GM23248 (cell line): Measurements from ENCODE around the gene C1QTNF3. TPM values are rescaled to one million over a fixed set of nuclear protein-coding genes. Genes with fewer than 3 reads are reported as not detected.

Source experiments
- DNase-seq: peaks from one replicate; pipeline ENCODE4 v3.0.0-alpha.2; 2015
- H2AFZ ChIP-seq: fragments of 200-600 bp; sonication (generic); 2 replicates; pipeline ENCODE4 v1.6.1; 2016; ENCODE audit warnings: antibody characterized with exemption
- H3F3A ChIP-seq: fragments of 200-600 bp; sonication (generic); 2 replicates; pipeline ENCODE4 v1.6.1; 2016; ENCODE audit warnings: mild to moderate bottlenecking, antibody characterized with exemption, mixed run types; ENCODE audit not compliant: insufficient read depth
- H3K27ac ChIP-seq: fragments of 200-600 bp; sonication (generic); 2 replicates; pipeline ENCODE4 v1.5.1; 2016; ENCODE audit warnings: mild to moderate bottlenecking
- H3K27me3 ChIP-seq: fragments of 200-600 bp; sonication (generic); replicated peaks from 2 replicates; pipeline ENCODE4 v1.6.1; 2016; ENCODE audit warnings: mild to moderate bottlenecking; ENCODE audit not compliant: insufficient read depth
- H3K36me3 ChIP-seq: fragments of 200-600 bp; sonication (generic); 2 replicates; pipeline ENCODE4 v1.6.1; 2016; ENCODE audit warnings: low read depth, mild to moderate bottlenecking
- H3K4me1 ChIP-seq: fragments of 200-600 bp; sonication (generic); 2 replicates; pipeline ENCODE4 v1.6.1; 2016; ENCODE audit warnings: mild to moderate bottlenecking; ENCODE audit not compliant: insufficient read depth
- H3K4me2 ChIP-seq: fragments of 200-600 bp; sonication (generic); one replicate; pipeline ENCODE4 v1.6.1; 2016; ENCODE audit warnings: mild to moderate bottlenecking; ENCODE audit not compliant: unreplicated experiment
- H3K4me3 ChIP-seq: fragments of 200-600 bp; sonication (generic); 2 replicates; pipeline ENCODE4 v1.5.1; 2016; ENCODE audit warnings: mild to moderate bottlenecking
- H3K79me2 ChIP-seq: fragments of 200-600 bp; sonication (generic); 2 replicates; pipeline ENCODE4 v1.6.1; 2016; ENCODE audit warnings: mild to moderate bottlenecking; ENCODE audit not compliant: insufficient read depth
- H3K9ac ChIP-seq: fragments of 200-600 bp; sonication (generic); 2 replicates; pipeline ENCODE4 v1.6.1; 2016; ENCODE audit warnings: mild to moderate bottlenecking
- H3K9me2 ChIP-seq: fragments of 200-600 bp; sonication (generic); 2 replicates; pipeline ENCODE4 v1.6.1; 2016; ENCODE audit warnings: mixed run types, mild to moderate bottlenecking, moderate library complexity; ENCODE audit not compliant: insufficient read depth
- H3K9me3 ChIP-seq: fragments of 200-600 bp; sonication (generic); one replicate; pipeline ENCODE4 v1.6.1; 2017; ENCODE audit warnings: low read depth
- H4K20me1 ChIP-seq: fragments of 200-600 bp; sonication (generic); 2 replicates; pipeline ENCODE4 v1.6.0; 2016; ENCODE audit not compliant: insufficient read depth
- EZH2 ChIP-seq: fragments of 200-600 bp; sonication (generic); IDR thresholded peaks from 2 replicates; pipeline ENCODE4 v1.6.1; 2018; ENCODE audit warnings: antibody characterized with exemption, mild to moderate bottlenecking; ENCODE audit not compliant: insufficient read depth, poor library complexity, severe bottlenecking
- EZH2phosphoT487 ChIP-seq: fragments of 200-600 bp; sonication (generic); IDR thresholded peaks from 2 replicates; pipeline ENCODE4 v1.6.1; 2018; ENCODE audit warnings: antibody characterized with exemption, moderate library complexity, mild to moderate bottlenecking, low read depth; ENCODE audit not compliant: insufficient read depth
- WGBS, 2 experiments: methylation state at CpG; one replicate each; pipeline ENCODE4 v1.1.6; 2015 to 2017; ENCODE audit warnings: low lambda C conversion rate in 2 of 2, low coverage in 1 of 2; ENCODE audit errors: missing lambda C conversion rate in 2 of 2; 5-methylcytosine and 5-hydroxymethylcytosine counted together
- in situ Hi-C: fragments of 300-500 bp; cut with MboI; formaldehyde crosslinking; loops from 2 replicates; pipeline ENCODE4 v1.15.0; 2020
- polyA plus RNA-seq: library from polyadenylated mRNA; unstranded; fragments of >200 nt; fragmentation: Nextera tagmentation; extraction: Ambion mirVana; gene quantifications from 2 replicates; pipeline ENCODE4 v1.2.1, GENCODE V29; 2016
- small RNA-seq: library from RNA; depleted of rRNA; stranded (forward); fragments of <200 nt; gene quantifications from one replicate; pipeline ENCODE3, GENCODE V24; 2014; ENCODE audit warnings: low read depth, low replicate concordance
- total RNA-seq: library from RNA; depleted of rRNA; stranded (reverse); fragments of >200 nt; shearing (Covaris generic); gene quantifications from 2 replicates; pipeline ENCODE4 v1.2.3, GENCODE V29; 2014; rRNA removed

Gene C1QTNF3
- total and polyA plus RNA-seq, 2 experiments from 2014 or later: 0.11 to 0.58 TPM

GRCh38 chr5:33969572-33970452 lies 73.2 kb downstream of the C1QTNF3 start:
- H3K27me3 ChIP-seq: no peaks in the 10 kb centered on the region
- no peak overlapping the region for H3K4me3 ChIP-seq
- peak; percentile 79 for DNase-seq
- H3K9ac ChIP-seq: no peak overlapping the region
- in situ Hi-C loops: no loop called here
- H4K20me1 ChIP-seq: no peaks in the 10 kb centered on the region
- H3K4me1 ChIP-seq: no peaks in the 10 kb centered on the region
- H3K79me2 ChIP-seq: no peaks in the 10 kb centered on the region
- H3K4me2 ChIP-seq: no peak overlapping the region
- 42 to 45% methylated on average over 10 of the region's 10 CpGs for WGBS, 2 experiments
- no peaks in the 10 kb centered on the region for H3K36me3 ChIP-seq
- H3K9me2 ChIP-seq: no peaks in the 10 kb centered on the region
- TF ChIP-seq EZH2phosphoT487 (no peak), EZH2 (no peak)
- no peaks in the 10 kb centered on the region for H3F3A ChIP-seq
- H3K27ac ChIP-seq: no peak overlapping the region
- no peak overlapping the region for H2AFZ ChIP-seq
- no peaks in the 10 kb centered on the region for H3K9me3 ChIP-seq

GRCh38 chr5:33968211-33969005 lies 74.6 kb downstream of the C1QTNF3 start:
- Histone ChIP-seq H3K9ac (no peak overlapping the region), H3K9me2 (no peaks in the 10 kb centered on the region), H3K27ac (no peak overlapping the region), H3F3A (no peaks in the 10 kb centered on the region), H3K79me2 (no peaks in the 10 kb centered on the region), H3K9me3 (no peaks in the 10 kb centered on the region), H2AFZ (no peak overlapping the region), H3K4me2 (no peak overlapping the region), H3K27me3 (no peaks in the 10 kb centered on the region), H4K20me1 (no peaks in the 10 kb centered on the region), H3K4me3 (no peak overlapping the region), H3K4me1 (no peaks in the 10 kb centered on the region), H3K36me3 (no peaks in the 10 kb centered on the region)
- DNase-seq: no peak
- TF ChIP-seq EZH2: no peak
- no peak for TF ChIP-seq EZH2phosphoT487
- in situ Hi-C loops: no loop called here
- 80 to 89% methylated on average over 3 of the region's 3 CpGs for WGBS, 2 experiments

Small RNAs within 50 kb of the gene (small RNA-seq; reads per million reads assigned to genes)
- not detected for gene AC139783.1

Other genes with a start within 250 kb of the C1QTNF3 start
- 10.1 and 11.5 TPM in 2 replicates for gene ADAMTS12, start 151.2 kb downstream of the C1QTNF3 start, total RNA-seq
- 7.8 and 8.5 TPM in 2 replicates for gene ADAMTS12, start 151.2 kb downstream of the C1QTNF3 start, polyA plus RNA-seq
- gene RXFP3, start 106.8 kb downstream of the C1QTNF3 start, total RNA-seq: not detected in 2 replicates
- not detected in 2 replicates for gene RXFP3, start 106.8 kb downstream of the C1QTNF3 start, polyA plus RNA-seq
- gene SLC45A2, start 58.5 kb downstream of the C1QTNF3 start, total RNA-seq: not detected in 2 replicates
- gene SLC45A2, start 58.5 kb downstream of the C1QTNF3 start, polyA plus RNA-seq: not detected in 2 replicates
- gene AMACR, start 35.2 kb downstream of the C1QTNF3 start, total RNA-seq: 22.3 and 22.5 TPM in 2 replicates
- 22.6 and 24.1 TPM in 2 replicates for gene AMACR, start 35.2 kb downstream of the C1QTNF3 start, polyA plus RNA-seq